ENCODE results near the gene CBLN1. TPM values are rescaled to one million over a fixed set of nuclear protein-coding genes. Genes with fewer than 3 reads are reported as not detected.

Gene CBLN1
- total RNA-seq, 6 experiments from 2014 or later: not detected

DNA sequence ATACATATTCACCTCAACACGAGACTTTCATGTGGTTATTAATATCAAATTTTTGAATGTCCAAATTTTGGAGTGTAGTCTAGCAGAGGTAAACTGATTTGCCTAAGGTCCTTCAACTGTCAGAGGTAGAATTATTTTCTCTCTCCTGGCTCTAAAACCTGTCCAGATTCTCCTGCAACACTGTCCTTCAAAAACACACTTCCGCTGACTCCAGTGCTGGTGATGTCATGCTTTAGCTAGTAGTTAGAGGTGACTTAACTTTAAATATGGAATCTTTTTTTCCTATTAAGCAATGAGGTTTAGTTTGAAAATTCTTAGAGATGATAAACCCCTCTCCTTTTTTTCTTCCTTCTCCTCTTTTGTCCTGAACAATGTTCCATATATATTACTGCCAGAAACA is 10.8 kb upstream of the CBLN1 start:
- Mint-ChIP-seq H3K4me1 (ENCODE audit: low read depth) (no peaks in the 10 kb centered on the region), H3K9me3 (peaks cover 20% of the 10 kb centered on the region), H3K27ac (no peak overlapping the region), H3K4me3 (no peak overlapping the region), H3K36me3 (ENCODE audit: low read depth) (no peaks in the 10 kb centered on the region; the same call in 1 of the 2 replicates), H3K27me3 (ENCODE audit: insufficient read depth) (peaks cover 1% of the 10 kb centered on the region; the same call in 1 of the 2 replicates)
- TF ChIP-seq, protein P1, sequence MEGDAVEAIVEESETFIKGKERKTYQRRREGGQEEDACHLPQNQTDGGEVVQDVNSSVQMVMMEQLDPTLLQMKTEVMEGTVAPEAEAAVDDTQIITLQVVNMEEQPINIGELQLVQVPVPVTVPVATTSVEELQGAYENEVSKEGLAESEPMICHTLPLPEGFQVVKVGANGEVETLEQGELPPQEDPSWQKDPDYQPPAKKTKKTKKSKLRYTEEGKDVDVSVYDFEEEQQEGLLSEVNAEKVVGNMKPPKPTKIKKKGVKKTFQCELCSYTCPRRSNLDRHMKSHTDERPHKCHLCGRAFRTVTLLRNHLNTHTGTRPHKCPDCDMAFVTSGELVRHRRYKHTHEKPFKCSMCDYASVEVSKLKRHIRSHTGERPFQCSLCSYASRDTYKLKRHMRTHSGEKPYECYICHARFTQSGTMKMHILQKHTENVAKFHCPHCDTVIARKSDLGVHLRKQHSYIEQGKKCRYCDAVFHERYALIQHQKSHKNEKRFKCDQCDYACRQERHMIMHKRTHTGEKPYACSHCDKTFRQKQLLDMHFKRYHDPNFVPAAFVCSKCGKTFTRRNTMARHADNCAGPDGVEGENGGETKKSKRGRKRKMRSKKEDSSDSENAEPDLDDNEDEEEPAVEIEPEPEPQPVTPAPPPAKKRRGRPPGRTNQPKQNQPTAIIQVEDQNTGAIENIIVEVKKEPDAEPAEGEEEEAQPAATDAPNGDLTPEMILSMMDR (IDR thresholded peaks at IDR 0.05): no peak
- no peak for DNase-seq

DNA sequence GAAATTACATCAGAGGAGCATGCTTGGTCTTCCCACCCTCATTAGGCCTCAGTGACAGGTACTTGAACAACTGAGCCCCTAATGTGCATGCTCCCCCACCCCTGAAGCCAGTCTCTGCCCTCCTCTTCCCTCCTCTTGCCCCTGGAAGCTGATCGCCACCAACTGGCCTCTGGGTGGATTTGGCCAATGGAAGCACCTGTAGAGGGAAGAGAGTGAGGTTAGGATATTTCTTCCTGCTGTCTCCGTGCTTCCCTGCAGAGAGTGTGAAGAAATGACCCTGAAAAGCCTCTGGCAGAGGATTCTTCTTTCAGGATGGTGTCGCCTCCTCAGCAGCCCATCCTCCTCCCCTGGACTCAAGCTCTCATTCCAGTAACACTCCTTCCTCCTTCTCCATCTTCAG is 5.9 kb upstream of the CBLN1 start:
- no peak overlapping the region for H3K4me3 Mint-ChIP-seq
- no peaks in the 10 kb centered on the region for H3K36me3 Mint-ChIP-seq (ENCODE audit: low read depth)
- H3K4me1 Mint-ChIP-seq (ENCODE audit: low read depth): no peaks in the 10 kb centered on the region
- H3K9me3 Mint-ChIP-seq: peaks cover 8% of the 10 kb centered on the region
- TF ChIP-seq, protein P1 (IDR thresholded peaks at IDR 0.05): no peak
- no peak overlapping the region for H3K27ac Mint-ChIP-seq
- peaks cover 1% of the 10 kb centered on the region; the same call in 1 of the 2 replicates for H3K27me3 Mint-ChIP-seq (ENCODE audit: insufficient read depth)
- DNase-seq: no peak

DNA sequence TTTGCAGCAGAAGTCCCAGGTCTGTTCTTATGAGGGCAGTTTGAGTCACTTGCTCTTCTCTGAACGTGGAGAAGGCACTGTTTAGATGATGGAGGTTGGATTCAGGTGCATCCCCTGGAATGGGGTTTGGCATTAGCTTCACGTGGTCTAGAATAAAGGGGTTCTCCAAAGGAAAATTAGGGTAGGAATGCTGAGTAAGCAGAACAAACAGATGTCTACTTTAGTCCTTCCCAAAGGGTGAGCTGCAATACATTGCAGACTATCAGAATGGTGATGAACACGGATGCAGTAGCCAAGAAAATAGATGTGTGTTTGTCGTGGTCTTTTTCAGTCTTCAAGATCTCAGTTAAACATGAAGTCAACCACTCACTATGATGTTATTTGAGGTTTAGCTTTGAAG is 3.3 kb upstream of the CBLN1 start:
- Mint-ChIP-seq H3K36me3 (ENCODE audit: low read depth) (no peaks in the 10 kb centered on the region), H3K27ac (no peak overlapping the region), H3K4me1 (ENCODE audit: low read depth) (no peaks in the 10 kb centered on the region), H3K4me3 (no peak overlapping the region), H3K9me3 (peaks cover 11% of the 10 kb centered on the region), H3K27me3 (ENCODE audit: insufficient read depth) (peaks cover 1% of the 10 kb centered on the region; the same call in 1 of the 2 replicates)
- TF ChIP-seq, protein P1 (IDR thresholded peaks at IDR 0.05): no peak
- DNase-seq: no peak

DNA sequence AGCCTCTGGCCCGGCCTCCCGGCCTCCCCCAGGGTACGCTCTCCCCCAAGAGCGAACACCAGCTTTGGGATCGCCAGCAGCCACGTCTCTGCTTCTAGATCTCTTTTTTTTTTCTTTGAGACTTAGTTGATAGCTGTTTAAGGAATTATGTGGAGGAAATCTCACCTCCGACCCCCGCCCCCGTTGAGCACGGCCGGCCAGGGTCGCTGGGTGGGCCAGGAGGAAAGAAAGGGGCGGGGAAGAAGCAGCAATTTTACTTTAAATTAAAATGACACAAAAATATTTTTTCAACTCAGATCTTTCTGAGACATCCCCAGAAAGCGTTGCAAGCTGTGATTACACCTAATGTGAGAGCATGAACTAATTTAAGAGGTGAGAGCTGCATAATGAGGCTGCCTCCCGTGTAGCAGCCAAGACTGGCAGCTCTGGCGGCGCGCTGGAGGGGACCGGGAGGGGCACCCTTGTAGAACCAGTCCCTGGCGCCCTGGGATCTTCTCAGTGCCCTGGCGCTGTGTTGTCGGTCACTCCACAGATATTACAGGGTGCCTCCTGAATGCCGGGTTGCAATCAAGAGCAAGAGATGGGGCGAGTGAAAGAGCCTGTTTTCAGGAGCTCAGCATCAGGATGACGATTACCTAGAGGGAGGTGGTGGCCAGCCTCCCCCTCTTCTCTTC is 1.9 kb upstream of the CBLN1 start:
- Mint-ChIP-seq H3K36me3 (ENCODE audit: low read depth) (no peaks in the 10 kb centered on the region), H3K27me3 (ENCODE audit: insufficient read depth) (peaks cover 2% of the 10 kb centered on the region; the same call in 1 of the 2 replicates), H3K9me3 (peaks cover 20% of the 10 kb centered on the region), H3K4me3 (no peak overlapping the region), H3K27ac (no peak overlapping the region), H3K4me1 (ENCODE audit: low read depth) (no peaks in the 10 kb centered on the region)
- DNase-seq: no peak
- TF ChIP-seq, protein P1 (IDR thresholded peaks at IDR 0.05): no peak

DNA sequence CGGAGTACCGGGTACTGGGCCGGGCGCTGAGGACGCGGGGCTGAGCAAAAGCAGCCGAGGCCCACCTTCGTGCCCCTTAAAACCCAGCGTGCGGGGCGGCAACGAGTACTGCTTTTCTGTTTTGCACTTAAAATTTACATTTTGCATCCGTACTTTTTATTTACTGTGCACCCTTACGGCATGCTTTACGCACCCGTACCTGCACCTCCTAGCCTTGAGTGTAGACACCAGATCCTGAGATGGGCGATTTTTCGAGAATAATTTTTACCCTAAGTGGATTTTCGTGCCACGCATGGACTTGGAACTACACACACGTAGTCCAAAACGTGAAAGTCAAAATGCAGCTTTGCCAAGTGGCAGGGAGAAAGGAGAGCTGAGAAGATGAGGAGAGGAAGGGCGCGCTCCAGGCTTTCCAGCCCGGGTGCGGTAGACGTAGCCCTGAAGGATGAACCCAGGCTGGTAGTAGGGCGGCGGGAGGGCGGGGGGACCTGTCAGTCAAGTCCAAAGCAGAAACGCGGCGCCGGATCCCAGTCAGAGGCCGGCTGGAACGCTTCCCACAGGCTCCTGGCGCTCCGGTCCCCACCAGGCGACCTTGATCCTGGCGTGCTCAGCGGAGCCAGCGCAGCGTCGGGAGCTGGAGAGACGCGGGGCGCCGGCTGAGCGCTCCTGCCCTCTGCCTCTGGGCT is 1.2 kb upstream of the CBLN1 start:
- peaks cover 22% of the 10 kb centered on the region for H3K9me3 Mint-ChIP-seq
- no peaks in the 10 kb centered on the region for H3K4me1 Mint-ChIP-seq (ENCODE audit: low read depth)
- TF ChIP-seq, protein P1 (IDR thresholded peaks at IDR 0.05): no peak
- no peak overlapping the region for H3K4me3 Mint-ChIP-seq
- no peak overlapping the region for H3K27ac Mint-ChIP-seq
- no peaks in the 10 kb centered on the region for H3K36me3 Mint-ChIP-seq (ENCODE audit: low read depth)
- peaks cover 3% of the 10 kb centered on the region; the same call in 1 of the 2 replicates for H3K27me3 Mint-ChIP-seq (ENCODE audit: insufficient read depth)
- no peak for DNase-seq

Data from HFFc6 (cell line).